ENCODE data around the gene OR2S2. TPM values are rescaled to one million over a fixed set of nuclear protein-coding genes. Genes with fewer than 3 reads are reported as not detected.

OR2S2 gene
- total and polyA plus RNA-seq, 2 of the 8 experiments (the other 6 are each of a cell fraction or from before 2014, with no cell fraction given), result not detected

DNA sequence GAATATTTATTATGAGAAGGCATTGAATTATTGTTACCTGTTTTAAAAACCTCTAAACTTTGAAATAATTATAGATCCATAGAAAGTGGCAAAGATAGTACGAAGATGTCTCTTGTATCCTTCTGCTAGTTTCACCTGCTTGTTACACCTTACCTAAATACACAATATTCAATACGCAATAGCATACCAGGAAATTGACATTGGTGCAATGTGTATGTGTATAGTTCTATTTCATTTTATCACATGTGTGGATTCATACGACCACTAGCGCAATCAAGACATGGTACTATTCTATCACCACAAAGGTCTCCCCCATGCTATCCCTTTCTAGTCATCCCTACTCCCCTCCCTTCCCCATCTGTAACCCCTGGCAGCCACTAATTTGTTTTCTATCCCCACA, 8.5 kb upstream of the OR2S2 start:
- H3K79me2 ChIP-seq (ENCODE audit: control insufficient read depth in 1 of 2, insufficient read depth in 2 of 2, low read length in 2 of 2), result no peaks in the 10 kb centered on the region
- no peak overlapping the region for H2AK5ac ChIP-seq (ENCODE audit: low read depth, low read length)
- CTCF ChIA-PET (ENCODE audit: partially characterized antibody), result interaction anchor here (1.0 kb wide), 1 partner anchor 42 kb away, joined by 8 read pairs; no protein-coding TSS in a partner anchor
- no peak overlapping the region for H2BK15ac ChIP-seq (ENCODE audit: low read length)
- WGBS, 2 experiments (ENCODE audit: extremely low coverage in 1 of 2, insufficient coverage in 1 of 2, insufficient read length in 1 of 2, insufficient replicate concordance in 2 of 2, low coverage in 1 of 2, low lambda C conversion rate in 2 of 2, missing lambda C conversion rate in 1 of 2), result 77% methylated on average over 4 of the region's 4 CpGs; no CpG with 5 or more reads in 1 of the 2 experiments
- no peak overlapping the region for H3K23ac ChIP-seq (ENCODE audit: insufficient read length)
- H3K9ac ChIP-seq (replicated peaks in 1 of 4; ENCODE audit: extremely low read depth in 1 of 4, low read depth in 3 of 4, low read length in 3 of 4), result no peak overlapping the region
- H3K4me2 ChIP-seq (ENCODE audit: insufficient read depth in 1 of 2, low read depth in 2 of 2, low read length in 2 of 2), result no peak overlapping the region
- no peak overlapping the region for H2BK120ac ChIP-seq (replicated peaks; ENCODE audit: low read depth, low read length)
- no peak overlapping the region for H2BK5ac ChIP-seq (ENCODE audit: low read depth, low read length)
- H3K79me1 ChIP-seq (ENCODE audit: low read depth, low read length), result no peaks in the 10 kb centered on the region
- FAIRE-seq (no peak), DNase-seq (ENCODE audit: low read depth in 1 of 2, low spot score in 2 of 2) (no peak)
- H3K27me3 ChIP-seq (replicated peaks in 1 of 4; ENCODE audit: control insufficient read depth in 3 of 4, extremely low read depth in 1 of 4, insufficient read depth in 3 of 4, low read length in 3 of 4), result peaks cover 0 to 2% (median 0%) of the 10 kb centered on the region in 4 experiments; a peak in 1 of 7 replicates
- no peak overlapping the region for H3K18ac ChIP-seq (ENCODE audit: extremely low read depth, low read length)
- no peak overlapping the region for H3K4ac ChIP-seq (replicated peaks; ENCODE audit: insufficient read length, low read depth, low read length)
- H4K5ac ChIP-seq (ENCODE audit: insufficient read length, low read depth, low read length), result no peak overlapping the region
- no peaks in the 10 kb centered on the region for H3K23me2 ChIP-seq (ENCODE audit: low read depth, low read length)
- H2BK12ac ChIP-seq (ENCODE audit: low read depth, low read length), result no peak overlapping the region
- no peak overlapping the region for H3K56ac ChIP-seq (replicated peaks; ENCODE audit: insufficient read length, low read depth, low read length)
- no peaks in the 10 kb centered on the region for H3K9me3 ChIP-seq (ENCODE audit: insufficient read depth in 2 of 2, low read depth in 1 of 2, low read length in 1 of 2)
- no peak overlapping the region for H3K27ac ChIP-seq (ENCODE audit: low read depth, low read length)
- H4K20me1 ChIP-seq (replicated peaks in 1 of 2; ENCODE audit: control insufficient read depth in 1 of 2, insufficient read depth in 2 of 2, low read length in 2 of 2), result no peaks in the 10 kb centered on the region
- no peak overlapping the region for H2AFZ ChIP-seq (ENCODE audit: low read length)
- no peak overlapping the region for H4K91ac ChIP-seq (replicated peaks; ENCODE audit: insufficient read length, low read length)
- H3K4me3 ChIP-seq (ENCODE audit: extremely low read depth in 1 of 4, insufficient read depth in 2 of 4, low read depth in 3 of 4, low read length in 4 of 4), result no peak overlapping the region
- POLR2A ChIA-PET (ENCODE audit: partially characterized antibody), result no interaction called here
- no peak overlapping the region for H4K8ac ChIP-seq (ENCODE audit: extremely low read depth, insufficient read depth, low read length)
- no peak overlapping the region for H2BK20ac ChIP-seq (ENCODE audit: low read length)
- H3K14ac ChIP-seq (ENCODE audit: insufficient read length), result no peak overlapping the region
- H3K4me1 ChIP-seq (replicated peaks in 1 of 4; ENCODE audit: control insufficient read depth in 3 of 4, insufficient read depth in 4 of 4, low read length in 3 of 4), result peaks cover 0 to 3% (median 1%) of the 10 kb centered on the region in 4 experiments; a peak in 3 of 7 replicates
- no peaks in the 10 kb centered on the region for H3K36me3 ChIP-seq (ENCODE audit: control insufficient read depth in 2 of 4, insufficient read depth in 4 of 4, low read length in 3 of 4)
- TF ChIP-seq TBP (IDR thresholded peaks at IDR 0.05; ENCODE audit: low read depth, low read length) (no peak), CHD2 (IDR thresholded peaks at IDR 0.05; ENCODE audit: low read length) (no peak), BRCA1 (IDR thresholded peaks at IDR 0.05; ENCODE audit: low read depth, low read length) (no peak), TAF1 (IDR thresholded peaks at IDR 0.05; ENCODE audit: low read depth, low read length) (no peak), CREB1 (IDR thresholded peaks at IDR 0.05) (no peak), SIX5 (IDR thresholded peaks at IDR 0.05; ENCODE audit: low read depth, low read length) (no peak), KDM4A (IDR thresholded peaks at IDR 0.05; ENCODE audit: low read depth, low read length, severe bottlenecking) (no peak), JUN (IDR thresholded peaks at IDR 0.05; ENCODE audit: low read depth, low read length) (no peak), KDM5A (IDR thresholded peaks at IDR 0.05; ENCODE audit: low read length) (no peak), CBX5 (IDR thresholded peaks at IDR 0.05; ENCODE audit: low read depth, low read length) (no peak), EP300 (IDR thresholded peaks at IDR 0.05; ENCODE audit: borderline replicate concordance in 1 of 2, low read depth in 2 of 2, low read length in 2 of 2) (no peak), SP2 (IDR thresholded peaks at IDR 0.05; ENCODE audit: low read length) (no peak), CHD1 (IDR thresholded peaks at IDR 0.05; ENCODE audit: low read depth, low read length) (no peak), EZH2 (IDR thresholded peaks at IDR 0.05; ENCODE audit: low read depth, low read length, severe bottlenecking) (no peak)
- TF ChIP-seq, protein P1, sequence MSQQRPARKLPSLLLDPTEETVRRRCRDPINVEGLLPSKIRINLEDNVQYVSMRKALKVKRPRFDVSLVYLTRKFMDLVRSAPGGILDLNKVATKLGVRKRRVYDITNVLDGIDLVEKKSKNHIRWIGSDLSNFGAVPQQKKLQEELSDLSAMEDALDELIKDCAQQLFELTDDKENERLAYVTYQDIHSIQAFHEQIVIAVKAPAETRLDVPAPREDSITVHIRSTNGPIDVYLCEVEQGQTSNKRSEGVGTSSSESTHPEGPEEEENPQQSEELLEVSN (IDR thresholded peaks at IDR 0.05), result no peak

Measured in H1 (cell line).